ENCODE measurements around the gene TSSC4.

Gene TSSC4

DNA sequence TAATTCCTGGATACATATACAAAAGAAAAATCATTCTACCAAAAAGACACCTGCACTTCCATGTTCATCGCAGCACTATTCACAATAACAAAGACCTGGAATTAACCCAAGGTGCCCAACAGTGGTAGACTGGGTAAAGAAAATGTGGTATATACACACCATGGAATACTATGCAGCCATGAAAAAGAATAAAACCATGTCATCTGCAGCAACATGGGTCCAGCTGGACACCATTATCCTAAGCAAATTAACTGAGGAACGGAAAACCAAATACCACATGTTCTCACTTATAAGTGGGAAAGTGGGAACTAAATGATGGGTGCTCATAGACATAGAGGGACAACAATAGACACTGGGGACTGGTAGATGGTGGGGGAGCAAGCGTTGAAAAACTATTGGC lies 39.3 kb downstream of the TSSC4 start:
- H3K27ac ChIP-seq = no peak overlapping the region
- ChIA-PET POLR2A (ENCODE audit: low non-redundant PET) (no interaction called here), CTCF (interaction anchor here (0.6 kb wide), 1 partner anchor 269 kb away, joined by 6 read pairs; no protein-coding TSS in a partner anchor)
- TF ChIP-seq, protein P1, sequence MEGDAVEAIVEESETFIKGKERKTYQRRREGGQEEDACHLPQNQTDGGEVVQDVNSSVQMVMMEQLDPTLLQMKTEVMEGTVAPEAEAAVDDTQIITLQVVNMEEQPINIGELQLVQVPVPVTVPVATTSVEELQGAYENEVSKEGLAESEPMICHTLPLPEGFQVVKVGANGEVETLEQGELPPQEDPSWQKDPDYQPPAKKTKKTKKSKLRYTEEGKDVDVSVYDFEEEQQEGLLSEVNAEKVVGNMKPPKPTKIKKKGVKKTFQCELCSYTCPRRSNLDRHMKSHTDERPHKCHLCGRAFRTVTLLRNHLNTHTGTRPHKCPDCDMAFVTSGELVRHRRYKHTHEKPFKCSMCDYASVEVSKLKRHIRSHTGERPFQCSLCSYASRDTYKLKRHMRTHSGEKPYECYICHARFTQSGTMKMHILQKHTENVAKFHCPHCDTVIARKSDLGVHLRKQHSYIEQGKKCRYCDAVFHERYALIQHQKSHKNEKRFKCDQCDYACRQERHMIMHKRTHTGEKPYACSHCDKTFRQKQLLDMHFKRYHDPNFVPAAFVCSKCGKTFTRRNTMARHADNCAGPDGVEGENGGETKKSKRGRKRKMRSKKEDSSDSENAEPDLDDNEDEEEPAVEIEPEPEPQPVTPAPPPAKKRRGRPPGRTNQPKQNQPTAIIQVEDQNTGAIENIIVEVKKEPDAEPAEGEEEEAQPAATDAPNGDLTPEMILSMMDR (conservative IDR thresholded peaks at IDR 0.05; ENCODE audit: low read depth) = no peak
- no peak for DNase-seq (ENCODE audit: low spot score)

DNA sequence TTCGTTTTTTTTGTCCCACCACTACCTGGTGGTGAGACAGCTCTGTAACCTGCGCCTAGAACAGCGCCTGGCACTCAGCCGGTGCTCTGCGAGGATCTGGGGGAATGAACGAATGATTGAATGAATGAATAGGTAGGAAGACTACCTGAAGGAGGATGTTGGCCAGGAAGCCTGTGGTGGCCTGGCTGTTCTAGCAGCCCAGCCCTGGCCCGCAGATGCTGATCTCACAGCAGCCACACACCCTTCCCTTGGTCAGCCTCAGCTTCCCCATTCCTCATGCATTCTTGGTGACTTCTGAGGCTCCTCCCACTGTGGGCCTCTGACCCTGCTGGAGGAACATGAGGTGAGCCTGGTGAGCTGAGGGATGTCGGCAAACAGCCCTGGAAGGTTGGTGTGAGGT lies 40.1 kb downstream of the TSSC4 start:
- no peak overlapping the region for H3K27ac ChIP-seq
- POLR2A ChIA-PET (ENCODE audit: low non-redundant PET) = interaction anchor here (0.6 kb wide), 1 partner anchor 9 kb away, joined by 3 read pairs; no protein-coding TSS in a partner anchor
- TF ChIP-seq, protein P1 (conservative IDR thresholded peaks at IDR 0.05; ENCODE audit: low read depth) = no peak
- DNase-seq (ENCODE audit: low spot score) = no peak
- CTCF ChIA-PET = interaction anchor here (1.4 kb wide), 1 partner anchor 20 kb away, joined by 6 read pairs; no protein-coding TSS in a partner anchor

DNA sequence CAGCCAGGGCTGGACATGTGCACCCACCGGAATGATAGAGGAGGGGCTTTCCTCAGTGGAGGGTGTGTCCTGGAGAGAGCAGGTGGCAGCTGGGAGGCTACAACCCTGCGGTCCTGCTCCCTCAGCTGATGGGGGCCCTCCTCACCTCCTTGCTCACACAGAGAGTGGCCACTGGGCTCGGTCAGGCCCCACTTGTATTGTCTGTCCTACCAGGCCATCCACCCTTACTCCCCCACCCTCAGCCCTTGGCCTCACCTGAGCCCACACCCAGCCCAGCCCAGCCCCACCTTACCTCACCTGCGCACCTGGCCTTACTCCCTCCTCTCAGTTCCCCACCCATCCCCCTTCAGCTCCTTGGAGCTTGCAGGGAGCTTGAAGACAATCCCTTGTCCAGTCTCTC lies 40.6 kb downstream of the TSSC4 start:
- ChIA-PET CTCF (interaction anchor here (0.6 to 1.4 kb wide), 3 partner anchors 14 to 741 kb away, joined by 4 to 6 read pairs (median 4); no protein-coding TSS in a partner anchor), POLR2A (ENCODE audit: low non-redundant PET) (interaction anchor here (0.6 kb wide), 1 partner anchor 9 kb away, joined by 3 read pairs; no protein-coding TSS in a partner anchor)
- DNase-seq (ENCODE audit: low spot score) = no peak
- no peak overlapping the region for H3K27ac ChIP-seq
- TF ChIP-seq, protein P1 (conservative IDR thresholded peaks at IDR 0.05; ENCODE audit: low read depth) = no peak

DNA sequence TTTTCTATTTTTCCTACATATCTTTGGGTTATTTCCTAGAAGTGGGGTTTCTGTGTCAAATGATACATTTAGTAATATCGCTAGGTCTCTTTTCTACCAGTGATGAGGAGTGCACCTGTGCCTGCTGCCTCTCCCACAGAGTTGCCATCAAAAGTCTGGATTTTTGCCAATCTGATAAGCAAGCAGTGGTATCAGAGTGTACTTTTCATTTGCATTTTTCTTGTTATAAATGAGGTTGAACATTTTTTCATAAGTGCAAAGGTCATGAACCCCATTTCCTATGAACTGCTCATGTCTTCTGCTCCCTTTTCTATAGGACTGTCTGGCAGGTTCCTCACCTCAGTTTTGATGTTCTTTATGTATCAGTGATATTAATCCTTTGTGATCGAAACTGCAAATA lies 42.0 kb downstream of the TSSC4 start:
- ChIA-PET CTCF (no interaction called here), POLR2A (ENCODE audit: low non-redundant PET) (no interaction called here)
- no peak for DNase-seq (ENCODE audit: low spot score)
- H3K27ac ChIP-seq = no peak overlapping the region
- TF ChIP-seq, protein P1 (conservative IDR thresholded peaks at IDR 0.05; ENCODE audit: low read depth) = no peak

DNA sequence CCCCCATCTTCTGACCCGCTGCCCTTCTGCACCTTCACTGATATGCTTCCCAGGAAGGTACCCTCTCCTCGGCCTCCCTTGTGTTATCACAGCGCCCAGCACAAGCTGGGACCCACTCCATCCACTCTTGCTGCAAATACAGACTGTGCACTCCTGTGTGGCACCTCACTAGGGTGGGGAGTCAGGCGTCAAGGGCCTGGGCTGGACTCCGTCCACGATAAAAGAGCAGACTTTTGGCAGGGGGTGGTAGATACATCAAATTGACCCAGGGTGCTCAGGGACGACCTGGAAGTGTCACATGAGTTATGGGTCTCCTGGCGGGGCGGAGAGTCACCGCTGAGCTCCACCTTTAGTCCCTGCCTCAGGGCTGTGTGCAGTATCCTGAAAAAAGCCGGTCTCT lies 42.9 kb downstream of the TSSC4 start:
- no peak for DNase-seq (ENCODE audit: low spot score)
- TF ChIP-seq, protein P1 (conservative IDR thresholded peaks at IDR 0.05; ENCODE audit: low read depth) = no peak
- ChIA-PET POLR2A (ENCODE audit: low non-redundant PET) (no interaction called here), CTCF (interaction anchor here (0.7 to 1.0 kb wide), 2 partner anchors 22 to 89 kb away, joined by 4 to 5 read pairs; no protein-coding TSS in a partner anchor)
- H3K27ac ChIP-seq = no peak overlapping the region

DNA sequence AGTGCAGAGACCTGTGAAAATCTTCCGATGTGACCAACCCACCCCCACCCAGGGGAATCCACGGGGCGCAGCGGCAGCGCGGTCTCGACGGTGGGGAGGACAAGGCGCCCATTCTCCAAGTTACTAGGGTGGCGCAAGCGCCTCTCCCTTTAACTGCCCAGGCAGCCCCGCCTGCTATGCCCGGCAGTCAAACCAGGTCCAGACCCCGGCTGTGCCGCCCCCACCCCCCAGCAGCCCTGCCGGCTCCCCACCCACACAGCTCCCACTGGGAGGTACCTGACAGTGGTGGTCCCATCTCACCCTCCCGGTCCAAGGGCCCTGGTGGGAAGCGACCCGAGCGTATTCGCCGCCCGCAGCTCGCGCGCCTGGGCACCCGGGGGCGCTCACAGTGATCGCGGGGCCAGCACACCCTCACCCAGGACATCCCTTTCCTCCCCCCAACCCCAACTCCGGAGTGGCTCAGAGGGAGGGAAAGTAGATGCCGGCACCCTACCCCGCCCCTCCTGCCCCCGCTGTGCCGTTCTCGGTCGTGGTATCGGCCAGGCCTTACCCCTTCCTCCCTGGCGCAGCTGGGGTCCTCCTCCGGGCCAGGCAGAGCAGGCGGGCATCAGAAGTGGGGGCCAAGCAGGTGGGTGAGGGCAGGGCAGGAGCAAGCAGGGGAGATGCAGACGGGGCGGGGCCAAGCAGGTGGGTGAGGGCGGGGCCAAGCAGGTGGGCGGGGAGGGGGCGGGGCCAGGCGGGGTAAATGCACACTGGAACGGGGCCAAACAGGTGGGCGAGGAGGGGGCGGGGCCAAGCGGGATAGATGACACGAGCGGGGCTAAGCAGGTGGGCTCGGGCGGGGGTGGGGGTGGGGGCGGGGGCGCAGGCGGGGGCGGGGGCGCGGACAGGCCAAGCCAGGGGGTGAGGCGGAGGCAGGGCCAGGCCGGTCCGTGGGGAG lies 43.6 kb downstream of the TSSC4 start, which contains the start of gene TRPM5:
TRPM5 (minus strand) TSS at position 634 of the 940 bp plus-strand sequence. CDS start 21,478 bp downstream, outside the sequence.
- DNase-seq (ENCODE audit: low spot score) = peak; percentile 57
- TF ChIP-seq, protein P1 (conservative IDR thresholded peaks at IDR 0.05; ENCODE audit: low read depth) = no peak
- POLR2A ChIA-PET (ENCODE audit: low non-redundant PET) = no interaction called here
- H3K27ac ChIP-seq = no peak within 1 kb of the TSS
- CTCF ChIA-PET = interaction anchor here (1.0 kb wide), 1 partner anchor 88 kb away, joined by 5 read pairs; no protein-coding TSS in a partner anchor

Data from RWPE1 (cell line).